NCI-H446 treated with DMSO at 0.1 percent for 48 hours (cell line): Measurements from ENCODE around the gene ATP8A2.
"Not testable (repeated sequence)": the region's sequence is repeated elsewhere in the genome, so short reads cannot be mapped to it uniquely, and the experiment has no call there.

ENCODE experiments used
- DNase-seq: peaks from one replicate; lab custom pipeline; 2025; lab: John Stamatoyannopoulos, UW

Gene ATP8A2

DNA sequence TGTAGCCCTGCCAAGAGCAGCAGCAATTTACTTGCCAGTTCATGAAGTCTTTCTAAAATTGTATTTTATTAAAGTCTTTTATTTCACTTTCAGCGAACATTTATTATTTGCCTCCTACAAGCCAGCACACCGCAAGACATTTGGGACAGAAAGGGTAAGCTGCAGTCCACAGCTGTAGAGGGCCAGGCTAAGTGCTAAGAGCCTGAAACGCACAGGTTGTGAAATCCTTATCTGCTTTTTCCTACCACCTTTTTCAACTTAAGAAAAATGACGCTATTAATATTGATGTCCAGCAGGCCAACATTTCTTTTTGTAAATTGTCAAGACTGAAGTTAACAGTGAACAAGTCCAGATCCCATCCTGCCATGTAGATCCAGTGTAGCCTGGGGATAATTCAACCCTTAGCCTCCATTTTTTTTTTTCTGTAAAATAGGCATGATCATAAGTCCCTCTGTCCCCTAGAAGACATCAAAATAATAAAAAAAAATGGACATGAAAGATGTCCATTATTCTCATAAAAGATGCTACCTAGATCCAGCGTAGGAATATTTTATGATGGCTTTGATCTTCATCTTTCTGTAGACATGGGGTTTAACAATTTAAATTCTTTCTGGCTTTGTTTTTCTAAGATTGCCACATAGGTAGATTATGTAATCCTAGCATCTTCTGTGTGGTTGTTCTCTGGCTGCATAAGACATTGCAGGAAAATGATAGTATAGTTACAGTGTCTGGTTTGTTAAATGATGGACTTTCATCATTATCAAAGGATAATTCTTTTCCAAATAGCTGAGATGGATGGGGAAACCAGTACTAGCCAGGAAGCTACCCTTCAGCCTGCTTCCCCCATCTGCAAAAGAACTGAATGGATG lies 551.7 kb downstream of the ATP8A2 start:
- DNase-seq: no peak

DNA sequence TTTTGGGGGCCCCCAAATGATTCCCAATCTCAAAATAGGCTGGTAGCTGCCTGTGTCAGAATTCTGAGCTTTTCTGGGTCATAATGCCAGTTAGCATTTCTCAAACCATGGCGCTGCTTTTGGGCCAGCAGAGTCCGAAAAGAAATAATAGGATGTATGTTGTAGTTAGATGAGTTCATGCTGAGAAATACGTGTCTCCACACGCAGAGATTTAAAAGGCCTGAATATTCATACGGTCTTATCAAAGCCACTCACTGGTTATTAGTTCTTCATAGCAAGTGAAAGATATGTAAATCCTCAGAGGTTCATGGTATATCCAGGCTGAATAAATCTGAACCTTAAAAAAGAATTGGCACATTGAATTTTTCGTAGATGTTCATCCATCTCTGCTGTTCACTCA lies 555.6 kb downstream of the ATP8A2 start:
- no peak for DNase-seq

DNA sequence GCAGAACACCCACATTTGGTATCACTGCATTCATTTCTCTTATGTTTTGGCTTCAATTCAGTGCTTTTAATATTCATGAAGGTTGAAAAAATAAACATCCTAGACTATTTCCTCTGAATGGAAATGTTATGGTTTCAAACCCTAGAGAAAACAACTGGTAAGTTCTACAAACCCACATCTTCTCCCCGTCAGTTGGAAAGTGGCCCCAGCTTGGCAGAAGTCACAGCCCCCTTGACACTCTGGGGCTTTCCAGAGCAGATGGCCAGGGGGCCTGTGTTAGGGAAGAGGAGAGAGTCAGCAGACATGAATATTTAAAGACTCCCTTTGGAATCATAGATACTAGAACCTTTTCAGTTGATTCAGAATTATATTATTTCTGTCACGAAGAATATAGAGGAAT lies 556.2 kb downstream of the ATP8A2 start:
- no peak for DNase-seq

DNA sequence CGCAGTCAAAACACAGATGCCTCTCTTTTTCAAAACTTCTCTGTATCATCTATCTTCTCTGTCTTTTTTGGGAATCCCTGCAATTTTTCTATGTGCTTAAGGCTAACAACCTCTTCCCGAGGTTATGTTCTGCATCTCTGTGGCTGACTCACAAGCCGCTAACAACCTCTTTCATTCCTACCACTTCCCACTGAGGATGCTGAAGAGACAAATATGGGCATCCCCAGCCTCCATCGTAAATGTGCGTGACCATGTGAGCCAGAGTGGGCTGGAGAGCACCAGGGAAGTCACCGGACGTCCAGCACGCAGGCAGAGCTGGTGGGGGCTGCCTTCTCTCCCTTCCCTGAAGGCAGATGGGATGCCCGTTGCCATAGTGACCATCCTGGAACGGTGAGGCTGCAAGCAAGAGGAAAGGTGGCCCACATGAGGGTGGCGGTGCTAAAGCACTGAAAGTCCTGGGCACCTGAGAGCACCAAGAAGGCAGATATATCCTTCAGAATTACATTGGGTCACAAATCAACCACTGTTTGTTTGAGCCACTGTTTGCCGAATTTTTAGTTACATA lies 557.2 kb downstream of the ATP8A2 start:
- DNase-seq: no peak

DNA sequence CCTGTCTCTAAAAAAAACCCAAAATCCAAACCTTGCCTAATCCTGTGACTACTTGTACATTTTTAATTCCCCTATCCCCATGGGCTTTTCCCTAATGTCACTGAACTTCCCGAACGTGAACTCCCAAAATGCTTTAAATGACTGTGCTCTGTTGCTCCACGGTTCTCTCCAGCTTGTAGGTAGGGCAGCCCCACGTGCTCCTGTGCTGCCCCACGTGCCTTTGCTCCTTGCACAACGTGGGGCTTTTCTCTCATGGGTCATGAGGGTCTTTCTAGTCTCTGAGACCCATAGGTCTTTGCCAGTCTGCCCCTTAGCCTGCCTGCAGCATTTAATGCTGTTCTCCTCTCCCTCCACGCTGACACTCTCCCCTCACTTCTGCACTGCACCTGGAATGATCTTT lies 558.0 kb downstream of the ATP8A2 start:
- no peak for DNase-seq

DNA sequence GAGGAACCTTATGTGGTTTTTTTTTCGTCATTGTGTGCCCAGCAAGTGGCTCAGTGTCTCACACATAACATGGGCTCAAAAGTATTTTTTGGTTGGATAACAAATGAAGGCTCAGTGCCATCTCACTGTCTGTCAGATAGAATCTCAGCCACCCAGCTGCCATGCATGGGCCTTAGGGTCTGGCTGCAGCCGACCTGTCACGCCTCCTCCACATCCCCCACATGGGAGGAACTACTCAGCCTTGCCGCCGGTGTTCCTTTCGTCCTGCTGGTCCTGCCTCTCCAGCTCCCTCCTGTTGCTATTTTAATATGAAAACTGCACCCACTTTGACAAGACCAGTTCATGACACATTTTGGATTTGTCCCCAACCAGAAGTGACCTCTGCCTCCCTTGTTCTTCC lies 558.9 kb downstream of the ATP8A2 start:
- no peak for DNase-seq

DNA sequence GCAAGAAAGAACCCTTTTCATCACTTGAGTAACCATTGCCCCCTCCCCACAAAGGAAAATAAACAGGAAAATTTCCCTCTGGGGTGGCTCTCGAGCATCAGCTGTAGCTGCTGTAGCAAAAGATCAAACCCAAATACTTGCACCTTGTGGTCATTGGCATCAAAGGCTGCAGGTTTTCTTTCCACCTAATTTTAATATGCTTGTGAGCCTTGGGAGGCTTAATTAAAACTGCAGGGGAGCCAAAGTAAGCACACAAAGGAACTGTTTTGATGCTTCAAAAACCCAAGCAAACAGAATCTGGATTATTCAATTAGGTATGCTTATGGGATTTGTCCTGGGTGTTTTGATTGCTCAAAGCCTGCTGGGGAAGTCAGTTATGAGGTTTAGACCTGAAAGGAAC lies 560.6 kb downstream of the ATP8A2 start:
- no peak for DNase-seq

DNA sequence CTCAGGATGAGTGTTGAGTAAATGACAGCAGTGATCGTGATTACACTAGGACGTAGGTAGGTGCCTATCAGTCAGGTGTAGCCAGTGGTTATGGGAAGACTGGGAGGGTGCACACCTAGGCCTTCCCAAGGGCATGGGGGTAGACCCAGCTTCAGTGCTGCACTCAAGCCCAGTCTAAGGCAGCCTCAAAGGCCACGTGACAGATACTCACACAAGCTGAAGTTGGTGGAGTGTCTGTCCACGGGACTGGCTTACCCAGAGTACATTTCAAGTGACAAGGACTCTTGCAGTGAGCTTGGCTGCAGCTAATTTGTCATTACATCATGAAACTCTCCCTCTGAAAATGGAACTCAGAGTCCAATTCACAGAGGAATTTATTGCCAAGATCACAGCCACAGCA lies 561.7 kb downstream of the ATP8A2 start:
- no peak for DNase-seq

DNA sequence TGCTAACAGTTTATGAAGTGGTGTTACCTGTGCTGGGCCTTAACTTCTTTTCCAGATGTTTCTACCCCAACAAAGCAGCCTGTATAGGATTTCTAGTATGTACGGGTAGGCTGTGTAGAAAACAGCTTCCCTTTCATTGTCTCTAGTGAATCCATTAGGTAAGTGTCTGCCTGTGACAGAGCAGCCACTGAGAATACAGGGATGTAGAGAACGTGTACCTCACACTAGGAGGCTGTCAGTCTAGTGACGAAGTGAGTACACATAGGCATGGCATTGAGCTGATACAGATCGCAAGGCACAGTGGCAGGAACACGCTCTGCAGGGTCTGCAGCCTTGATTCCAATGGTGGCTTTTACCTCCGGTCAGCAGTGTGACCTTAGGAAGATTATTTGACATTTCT lies 562.4 kb downstream of the ATP8A2 start:
- no peak for DNase-seq

DNA sequence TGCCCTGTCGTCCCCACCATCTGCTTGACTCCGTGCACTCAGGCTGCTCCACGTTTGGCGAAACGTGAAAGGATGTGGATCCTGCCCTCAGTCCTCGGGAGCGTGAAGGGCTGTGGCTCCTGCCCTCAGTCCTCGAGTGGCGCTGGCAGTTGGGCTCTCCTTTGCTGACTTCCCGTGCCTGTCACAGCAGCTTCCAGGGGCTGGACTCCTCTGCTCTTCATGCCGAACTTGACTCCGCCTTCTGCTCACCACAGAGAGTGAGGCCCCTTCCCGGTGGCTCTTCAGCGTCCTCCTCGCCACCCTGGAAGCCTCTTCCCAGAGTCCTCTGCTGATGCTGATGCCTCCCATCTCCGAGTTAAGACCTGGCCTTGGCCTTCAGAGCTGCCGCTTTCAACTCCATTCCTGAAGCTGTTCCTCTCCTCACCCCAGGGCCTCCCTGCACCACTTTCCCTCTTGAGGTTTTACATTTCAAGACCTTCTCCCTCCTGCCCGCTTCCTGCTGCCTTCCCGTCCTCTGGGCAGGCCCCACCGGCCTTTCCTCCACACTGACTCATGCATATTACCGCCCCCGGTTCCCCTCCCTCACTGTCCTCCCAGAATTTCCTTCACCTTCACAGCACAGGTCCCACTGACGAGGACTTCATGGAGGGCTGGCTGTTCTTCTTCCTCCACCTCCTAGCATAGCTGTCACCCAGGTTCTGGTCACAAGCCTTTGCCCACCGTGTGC lies 568.4 kb downstream of the ATP8A2 start:
- DNase-seq: no peak

DNA sequence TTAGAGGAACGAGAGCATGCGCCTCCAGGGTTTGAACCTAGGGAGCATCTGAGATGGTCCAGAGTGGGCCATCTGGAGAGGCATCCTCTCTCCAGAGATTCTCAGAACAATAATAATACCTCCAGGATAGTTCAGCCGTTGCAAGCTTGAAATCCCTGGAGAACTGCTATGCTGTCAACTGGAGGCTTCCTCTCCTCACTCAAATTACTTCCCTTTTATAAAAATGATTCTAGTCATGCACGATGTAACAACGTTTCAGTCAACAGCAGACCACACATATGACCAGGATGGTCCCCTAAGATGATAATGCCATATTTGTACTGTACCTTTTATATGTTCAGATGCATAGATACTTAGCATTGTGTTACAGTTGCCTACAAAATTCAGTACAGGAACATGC lies 571.3 kb downstream of the ATP8A2 start:
- DNase-seq: no peak

DNA sequence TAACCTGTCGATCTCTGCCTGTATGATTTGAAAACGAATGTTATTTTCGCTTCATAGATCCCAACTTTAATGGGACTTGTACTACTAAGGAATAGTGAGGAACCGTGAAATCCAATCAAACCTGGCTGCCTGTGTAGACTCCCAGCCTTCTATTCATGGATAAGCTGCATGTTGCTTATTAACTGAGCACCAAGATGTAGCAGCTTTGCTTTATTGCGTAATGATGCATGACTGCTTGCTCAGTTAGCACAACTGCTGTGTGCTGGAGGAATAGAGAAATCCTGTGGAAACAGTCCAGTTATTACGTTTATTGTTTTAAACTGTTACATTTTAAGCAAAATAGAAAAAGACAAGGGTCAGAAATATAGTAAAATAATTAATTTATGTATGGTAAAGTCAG lies 571.9 kb downstream of the ATP8A2 start:
- DNase-seq: no peak

DNA sequence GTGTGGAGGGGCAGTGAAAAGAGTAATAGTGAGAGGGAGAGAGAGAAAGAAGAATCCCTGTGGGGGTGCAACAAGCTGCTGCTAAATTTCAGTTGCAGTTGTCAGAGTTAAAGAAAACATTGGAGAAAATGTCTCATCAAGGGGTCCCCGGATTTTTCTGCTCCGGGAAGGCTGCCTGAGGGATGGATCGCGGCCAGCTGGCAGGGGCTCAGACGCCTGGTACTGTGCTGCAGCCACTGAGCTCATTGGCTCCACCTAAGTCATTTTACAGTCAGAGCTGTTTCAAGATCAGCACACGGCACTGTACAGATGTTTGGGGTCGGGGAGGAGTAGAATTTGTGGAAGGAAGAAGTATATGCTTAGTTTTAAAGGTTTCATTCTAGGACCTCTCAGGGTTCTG lies 573.8 kb downstream of the ATP8A2 start:
- DNase-seq: no peak

DNA sequence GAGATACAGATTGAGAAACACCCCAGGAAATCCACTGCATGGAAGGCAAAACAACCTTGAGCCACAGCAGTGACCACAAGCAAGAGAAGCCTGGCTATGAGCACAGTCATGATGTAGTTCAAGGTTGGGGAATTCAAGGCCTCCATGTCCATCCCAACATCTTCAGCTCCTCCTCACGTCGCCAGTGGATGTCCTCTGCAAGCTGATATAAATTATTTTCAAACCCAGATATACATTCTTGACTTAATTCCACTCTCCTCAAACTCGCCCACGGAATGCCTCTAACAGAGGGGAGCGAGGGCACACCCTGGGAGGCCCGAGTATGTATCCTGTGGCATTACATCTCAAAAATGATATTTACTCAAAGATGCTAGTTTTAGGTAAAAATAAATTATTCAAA lies 574.5 kb downstream of the ATP8A2 start:
- DNase-seq: no peak

DNA sequence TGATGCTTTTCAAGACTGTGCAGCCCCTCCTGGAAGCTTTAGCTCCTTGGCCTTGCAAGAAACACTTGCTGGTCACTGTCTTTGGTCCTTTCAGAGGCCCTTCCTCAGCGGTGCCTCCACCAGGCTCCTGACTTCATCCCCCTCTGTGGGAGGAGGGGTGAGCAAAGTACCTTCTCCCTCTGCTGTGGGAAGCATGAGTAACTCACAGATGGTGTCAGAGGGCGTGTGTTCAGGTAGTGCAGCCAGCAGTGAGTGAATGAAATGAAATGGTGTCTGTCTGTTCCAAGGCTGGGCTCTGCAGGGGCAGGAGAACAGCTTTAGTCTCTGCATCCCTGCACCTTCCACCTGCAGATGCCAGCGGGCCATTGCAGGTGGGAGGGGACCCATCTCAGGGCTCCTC lies 577.1 kb downstream of the ATP8A2 start:
- no peak for DNase-seq

DNA sequence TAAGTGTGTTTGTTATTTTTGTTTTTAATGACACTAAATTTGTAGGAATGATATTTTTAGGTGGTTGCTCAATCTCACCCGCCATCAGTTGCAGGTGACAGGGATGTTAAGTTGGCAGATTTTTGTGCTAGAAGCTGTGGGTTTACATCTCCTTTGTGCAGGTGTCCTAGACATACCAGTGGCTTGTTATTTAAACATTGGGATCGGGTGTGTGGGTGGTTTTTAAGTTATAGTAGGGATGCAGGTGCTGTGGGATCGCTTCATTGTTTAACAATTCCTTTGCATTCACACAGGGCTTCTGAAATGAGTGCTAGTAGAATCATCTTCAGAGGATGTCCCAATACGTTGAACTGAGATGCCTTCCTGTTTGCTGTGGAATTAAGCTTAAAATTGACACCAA lies 580.1 kb downstream of the ATP8A2 start:
- no peak for DNase-seq

DNA sequence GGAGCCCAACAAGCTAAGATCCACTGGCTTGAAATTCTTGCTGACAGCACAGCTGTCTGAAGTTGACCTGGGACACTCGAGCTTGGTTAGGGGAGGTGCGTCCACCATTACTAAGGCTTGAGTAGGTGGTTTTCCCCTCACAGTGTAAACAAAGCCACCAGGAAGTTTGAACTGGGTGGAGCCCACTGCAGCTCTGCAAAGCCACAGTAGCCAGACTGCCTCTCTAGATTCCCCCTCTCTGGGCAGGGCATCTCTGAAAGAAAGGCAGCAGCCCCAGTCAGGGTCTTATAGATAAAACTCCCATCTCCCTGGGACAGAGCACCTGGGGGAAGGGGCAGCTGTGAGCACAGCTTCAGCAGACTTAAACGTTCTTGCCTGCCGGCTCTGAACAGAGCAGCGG lies 582.3 kb downstream of the ATP8A2 start:
- DNase-seq: not testable (repeated sequence)

DNA sequence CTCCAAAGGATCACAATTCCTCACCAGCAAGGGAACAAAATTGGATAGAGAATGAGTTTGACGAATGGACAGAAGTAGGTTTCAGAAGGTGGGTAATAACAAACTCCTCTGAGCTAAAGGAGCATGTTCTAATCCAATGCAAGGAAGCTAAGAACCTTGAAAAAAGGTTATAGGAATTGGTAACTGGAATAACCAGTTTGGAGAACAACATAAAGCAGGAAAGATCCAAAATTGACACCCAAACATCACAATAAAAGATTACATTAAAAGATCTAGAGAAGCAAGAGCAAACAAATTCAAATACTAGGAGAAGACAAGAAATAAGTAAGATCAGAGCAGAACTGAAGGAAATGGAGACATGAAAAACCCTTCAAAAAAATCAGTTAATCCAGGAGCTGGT lies 583.2 kb downstream of the ATP8A2 start:
- DNase-seq: not testable (repeated sequence)

DNA sequence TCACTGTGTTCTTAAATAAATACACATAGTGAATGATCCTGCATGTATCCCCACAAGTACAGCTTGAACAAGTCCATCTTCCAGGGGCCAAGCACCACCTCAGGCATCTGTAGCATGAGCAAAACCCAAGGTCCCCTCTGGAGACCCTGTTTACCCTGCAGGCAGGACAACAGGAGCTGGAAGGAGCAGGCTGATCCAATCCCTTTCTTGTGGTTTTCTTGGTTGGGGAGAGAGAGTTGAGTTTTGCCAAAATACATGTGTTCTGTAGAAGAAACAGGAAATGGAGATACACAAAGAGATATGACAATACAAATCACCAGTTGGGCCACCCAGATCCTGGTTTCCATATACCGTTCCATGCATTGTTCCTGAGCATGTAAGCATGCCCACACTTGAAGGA lies 587.2 kb downstream of the ATP8A2 start:
- no peak for DNase-seq

DNA sequence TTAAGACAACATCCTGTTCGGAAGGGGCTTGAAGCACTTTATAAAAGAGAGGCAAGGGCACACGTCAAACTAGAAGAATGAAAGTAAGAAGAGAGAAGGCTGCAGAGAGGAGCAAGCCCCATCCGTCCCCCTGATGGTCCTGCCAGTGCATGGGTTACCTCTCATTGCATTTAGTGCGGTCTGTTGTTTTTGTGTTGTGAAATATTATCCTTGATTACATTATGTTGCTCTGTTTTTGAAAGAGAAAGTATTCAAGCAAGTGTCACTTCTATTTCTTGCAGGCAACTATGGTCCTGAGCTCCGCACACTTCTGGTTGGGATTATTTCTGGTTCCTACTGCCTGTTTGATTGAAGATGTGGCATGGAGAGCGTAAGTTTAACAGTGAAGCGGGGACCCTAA lies 589.5 kb downstream of the ATP8A2 start:
- no peak for DNase-seq

DNA sequence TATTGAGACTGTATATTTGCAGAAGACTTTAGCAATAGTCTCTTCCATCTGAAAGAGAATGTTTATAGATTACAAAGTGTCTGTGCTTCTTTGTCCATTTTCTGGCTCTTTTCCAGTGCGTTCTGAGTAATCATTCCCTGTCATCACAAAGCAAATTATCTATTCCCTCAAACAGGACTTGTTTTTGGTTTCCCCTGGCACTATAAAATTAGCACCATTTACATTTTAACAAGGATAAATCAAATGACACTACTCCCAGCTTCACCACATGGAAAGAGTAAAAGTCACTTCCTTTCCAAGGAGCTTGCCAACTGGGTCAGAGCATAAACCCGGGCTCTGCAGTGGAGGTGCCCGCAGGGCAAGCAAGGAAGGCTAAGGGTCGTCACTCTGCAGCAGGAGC lies 591.9 kb downstream of the ATP8A2 start:
- DNase-seq: no peak

DNA sequence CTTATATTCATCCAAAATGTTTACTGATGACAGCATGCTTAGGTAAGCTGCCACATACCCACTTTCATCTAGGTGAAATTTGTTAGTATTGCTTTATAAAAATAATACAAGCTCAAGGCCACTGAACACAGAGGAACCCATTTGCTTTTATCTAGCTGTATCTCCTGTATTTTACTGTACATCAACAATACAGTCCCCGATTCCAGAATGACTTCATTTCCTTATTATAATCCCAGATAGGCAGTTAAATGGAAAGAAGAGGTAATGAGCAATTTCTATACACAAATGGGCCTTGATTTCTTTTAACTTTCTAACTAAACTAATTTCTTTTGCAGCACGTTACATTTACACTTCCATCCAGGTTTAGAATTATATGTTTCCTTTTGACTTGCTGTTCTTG lies 593.8 kb downstream of the ATP8A2 start:
- DNase-seq: no peak

DNA sequence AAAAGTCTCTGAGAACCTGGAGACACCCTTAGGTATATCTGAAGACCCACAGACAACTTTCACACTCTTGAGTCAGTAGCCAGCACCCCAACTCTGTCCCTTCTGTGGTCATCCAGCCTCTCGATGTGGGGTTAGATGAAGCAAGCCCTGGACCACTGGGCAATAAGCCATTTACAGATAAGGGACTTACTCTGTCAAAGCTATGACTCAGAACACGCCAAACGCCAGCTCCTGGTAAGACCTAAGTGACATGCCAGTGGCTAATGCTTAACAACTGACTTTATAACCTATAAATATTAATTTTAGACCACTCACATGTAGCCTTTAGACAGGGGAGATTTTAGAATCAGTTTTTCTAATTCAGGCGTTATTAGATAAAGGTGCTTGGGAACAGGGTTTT lies 594.3 kb downstream of the ATP8A2 start:
- DNase-seq: no peak
